Esophagus squamous epithelium (tissue), 5 donors: Measurements from ENCODE around the gene PAK4. TPM values are rescaled to one million over a fixed set of nuclear protein-coding genes. Genes with fewer than 3 reads are reported as not detected.

Source experiments
- DNase-seq: peaks from one replicate; lab custom pipeline; 2025; lab: John Stamatoyannopoulos, UW
- H3K27ac ChIP-seq, 4 donors: fragments of 200-600 bp; sonication (generic); one replicate each; pipeline ENCODE4 v1.5.1; 2016 to 2019; ENCODE audit warnings: mild to moderate bottlenecking in 1 of 4
- H3K27me3 ChIP-seq, 4 donors: fragments of 200-600 bp; sonication (generic); 1 replicate in 3 of 4; 2 replicates in 1 of 4; pipeline versions ENCODE4 v1.5.1 to v1.6.0; 2017 to 2021; ENCODE audit warnings: antibody characterized with exemption in 1 of 4
- H3K36me3 ChIP-seq, 3 donors: fragments of 200-600 bp; sonication (generic); one replicate each; pipeline ENCODE4 v1.5.1; 2016 to 2019
- H3K4me1 ChIP-seq, 3 donors: fragments of 200-600 bp; sonication (generic); one replicate each; pipeline ENCODE4 v1.5.1; 2017 to 2019
- H3K4me3 ChIP-seq, 4 donors: fragments of 200-600 bp; sonication (generic); 1 replicate in 3 of 4; 2 replicates in 1 of 4; pipeline ENCODE4 v1.5.1; 2016 to 2019; ENCODE audit warnings: mild to moderate bottlenecking in 2 of 4, moderate library complexity in 1 of 4
- H3K9me3 ChIP-seq, 3 donors: fragments of 200-600 bp; sonication (generic); one replicate each; pipeline ENCODE4 v1.5.1; 2016 to 2019
- CTCF ChIP-seq, 6 experiments: fragments of 450-650 bp in 4 of 6; fragments of 200-600 bp in 2 of 6; sonication (generic) in 2 of 6; IDR thresholded peaks; one replicate each; pipeline ENCODE4 v1.5.1; 2016 to 2019; ENCODE audit warnings: antibody characterized with exemption in 6 of 6, mild to moderate bottlenecking in 4 of 6, moderate library complexity in 4 of 6
- POLR2A ChIP-seq, 4 donors: fragments of 450-650 bp; IDR thresholded peaks; one replicate each; pipeline ENCODE4 v1.6.1; 2017; ENCODE audit warnings: antibody characterized with exemption in 4 of 4, mild to moderate bottlenecking in 4 of 4, moderate library complexity in 3 of 4
- WGBS, 2 donors: methylation state at CpG; one replicate each; pipeline ENCODE4 v1.1.5; 2018; 5-methylcytosine and 5-hydroxymethylcytosine counted together
- intact Hi-C: fragments of 100-400 bp; cut with DNase I; formaldehyde crosslinking; loops from one replicate; pipeline ENCODE4 v1.15.0; 2022
- total RNA-seq, 4 donors: library from RNA; depleted of rRNA; stranded (reverse); fragments of >200 nt; gene quantifications; one replicate each; pipeline ENCODE4 v1.1.0, GENCODE V29; 2016
- donor health status: DM: yes; HTN: yes; CAD: no.

PAK4 gene
- total RNA-seq, 4 donors from 2014 or later, result 12.2 to 40.1 (median 18.3) TPM

GRCh38 chr19:39147480-39147879 lies 21.9 kb downstream of the PAK4 start:
- WGBS, 2 donors, result 91 to 92% methylated on average over 3 of the region's 3 CpGs
- H3K27me3 ChIP-seq, result no peaks in the 10 kb centered on the region
- intact Hi-C loops, result no loop called here
- TF ChIP-seq POLR2A (IDR thresholded peaks at IDR 0.05) (no peak), CTCF (IDR thresholded peaks at IDR 0.05) (no peak)
- peaks cover 0 to 9% (median 0%) of the 10 kb centered on the region in 3 donors for H3K36me3 ChIP-seq
- H3K4me3 ChIP-seq, result no peak overlapping the region
- no peaks in the 10 kb centered on the region for H3K9me3 ChIP-seq
- peaks cover 18 to 52% (median 22%) of the 10 kb centered on the region in 3 donors for H3K4me1 ChIP-seq
- no peak overlapping the region for H3K27ac ChIP-seq
- no peak for DNase-seq

- Histone ChIP-seq H3K36me3 (peaks cover 0 to 9% (median 0%) of the 10 kb centered on the region in 3 donors), H3K27me3 (no peaks in the 10 kb centered on the region), H3K4me3 (no peak overlapping the region), H3K4me1 (peaks cover 15 to 59% (median 27%) of the 10 kb centered on the region in 3 donors), H3K9me3 (no peaks in the 10 kb centered on the region), H3K27ac (no peak overlapping the region)
- intact Hi-C loops, result no loop called here
- 89 to 96% methylated on average over 10 of the region's 10 CpGs for WGBS, 2 donors
- TF ChIP-seq POLR2A (IDR thresholded peaks at IDR 0.05) (no peak), CTCF (IDR thresholded peaks at IDR 0.05) (no peak)
- no peak for DNase-seq
Measured at GRCh38 chr19:39148939-39149529, 23.4 kb downstream of the PAK4 start.

- H3K9me3 ChIP-seq, result no peaks in the 10 kb centered on the region
- 95 to 100% methylated on average over 3 to 8 of the region's 8 CpGs for WGBS, 2 donors
- H3K36me3 ChIP-seq, result peaks cover 0 to 9% (median 0%) of the 10 kb centered on the region in 3 donors
- H3K27me3 ChIP-seq, result no peaks in the 10 kb centered on the region
- H3K27ac ChIP-seq, result no peak overlapping the region
- H3K4me1 ChIP-seq, result peaks cover 11 to 59% (median 25%) of the 10 kb centered on the region in 3 donors
- intact Hi-C loops, result no loop called here
- no peak overlapping the region for H3K4me3 ChIP-seq
- TF ChIP-seq POLR2A (IDR thresholded peaks at IDR 0.05), result no peak
- no peak for TF ChIP-seq CTCF (IDR thresholded peaks at IDR 0.05)
- DNase-seq, result no peak
Measured at GRCh38 chr19:39150235-39150634, 24.6 kb downstream of the PAK4 start.

GRCh38 chr19:39150807-39151600 lies 25.4 kb downstream of the PAK4 start:
- intact Hi-C loops, result no loop called here
- Histone ChIP-seq H3K27ac (no peak overlapping the region), H3K36me3 (peaks cover 0 to 9% (median 0%) of the 10 kb centered on the region in 3 donors), H3K4me3 (no peak overlapping the region), H3K4me1 (peaks cover 9 to 59% (median 22%) of the 10 kb centered on the region in 3 donors), H3K9me3 (no peaks in the 10 kb centered on the region), H3K27me3 (no peaks in the 10 kb centered on the region)
- no peak for DNase-seq
- WGBS, 2 donors, result 79 to 84% methylated on average over 17 to 19 of the region's 26 CpGs
- TF ChIP-seq CTCF (IDR thresholded peaks at IDR 0.05) (no peak), POLR2A (IDR thresholded peaks at IDR 0.05) (no peak)

- WGBS, 2 donors, result 67 to 77% methylated on average over 7 to 10 of the region's 10 CpGs
- H3K27ac ChIP-seq, result no peak overlapping the region
Measured at GRCh38 chr19:39152066-39152465, 26.5 kb downstream of the PAK4 start.

More at GRCh38 chr19:39152066-39152465, 26.5 kb downstream of the PAK4 start:
- TF ChIP-seq POLR2A (IDR thresholded peaks at IDR 0.05) (no peak), CTCF (IDR thresholded peaks at IDR 0.05) (no peak)
- Histone ChIP-seq H3K4me3 (no peak overlapping the region), H3K36me3 (peaks cover 0 to 9% (median 0%) of the 10 kb centered on the region in 3 donors), H3K9me3 (no peaks in the 10 kb centered on the region), H3K4me1 (peaks cover 19 to 59% (median 29%) of the 10 kb centered on the region in 3 donors), H3K27me3 (no peaks in the 10 kb centered on the region)
- DNase-seq, result no peak
- intact Hi-C loops, result no loop called here
